Measurements from ENCODE around the gene MLPH.

DNA sequence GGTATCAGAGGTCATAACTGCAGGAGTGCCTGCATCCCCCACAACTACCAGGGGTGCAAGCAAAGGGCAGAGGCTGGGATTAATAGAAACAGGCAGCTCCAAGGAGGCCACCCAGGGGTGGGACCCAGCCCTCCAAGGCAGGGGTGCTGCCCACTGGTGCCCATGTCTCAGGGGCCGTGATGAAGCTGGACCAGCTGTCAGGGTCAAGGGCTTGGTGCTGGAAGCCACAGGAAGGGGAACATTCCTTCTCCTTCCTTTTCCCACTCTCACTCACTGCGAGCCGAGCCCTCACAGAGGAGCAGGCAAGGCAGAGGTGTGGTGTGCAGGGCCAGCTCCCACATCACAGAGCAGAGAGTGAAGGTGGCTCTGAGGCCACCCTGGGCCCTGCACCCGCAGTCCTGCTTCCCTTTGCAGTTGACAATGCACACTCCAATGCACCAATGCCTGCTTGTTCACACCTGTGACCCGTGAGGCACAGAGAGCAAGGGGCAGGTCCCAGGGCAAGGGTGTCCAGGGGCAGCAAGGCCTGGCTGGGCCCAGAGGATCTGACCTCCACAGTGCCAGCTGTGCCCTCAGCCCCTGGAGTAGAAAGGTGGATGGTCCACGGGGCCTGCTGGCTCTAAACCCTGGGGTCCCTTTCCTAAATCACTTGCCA lies 28.7 kb downstream of the MLPH start:
- TF ChIP-seq POLR2AphosphoS5 (IDR thresholded peaks at IDR 0.05; ENCODE audit: low read depth, low read length), result no peak
- TF ChIP-seq SPI1 (IDR thresholded peaks at IDR 0.05; ENCODE audit: low read depth, low read length), result no peak
- no peak for TF ChIP-seq POLR2A (IDR thresholded peaks at IDR 0.05; ENCODE audit: low read depth, low read length)
